HG02943 (cell line): ENCODE data around the gene CABCOCO1.

Source experiments
- ATAC-seq: cut with Tn5 transposase; IDR thresholded peaks from one replicate; pipeline ENCODE4 v1.9.1; 2021; ENCODE audit warnings: mild to moderate bottlenecking, low read depth, moderate library complexity; ENCODE audit not compliant: unreplicated experiment

Gene CABCOCO1, protein sequence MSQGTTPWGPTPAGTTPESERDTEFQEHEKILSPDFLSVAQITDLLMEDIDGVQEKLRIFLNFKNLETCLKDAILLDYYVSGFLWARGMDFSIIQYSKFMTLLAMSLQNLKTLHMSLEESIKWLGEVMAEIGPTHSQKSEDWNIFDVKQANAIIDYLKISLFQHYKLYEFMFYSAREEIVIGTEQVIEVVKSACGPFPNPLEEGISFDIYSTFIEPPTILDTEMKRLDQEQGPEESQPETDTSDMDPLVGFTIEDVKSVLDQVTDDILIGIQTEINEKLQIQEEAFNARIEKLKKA

GRCh38 chr10:61662794-61663259 lies at the start of gene CABCOCO1:
Gene CABCOCO1, plus strand, starts transcription at chr10:61662929. Its CDS starts 44 bp downstream, at chr10:61662973.
- no peak for ATAC-seq

- no peak for ATAC-seq
These were observed 49.1 kb upstream of the CABCOCO1 start for GRCh38 chr10:61613665-61614064.

DNA sequence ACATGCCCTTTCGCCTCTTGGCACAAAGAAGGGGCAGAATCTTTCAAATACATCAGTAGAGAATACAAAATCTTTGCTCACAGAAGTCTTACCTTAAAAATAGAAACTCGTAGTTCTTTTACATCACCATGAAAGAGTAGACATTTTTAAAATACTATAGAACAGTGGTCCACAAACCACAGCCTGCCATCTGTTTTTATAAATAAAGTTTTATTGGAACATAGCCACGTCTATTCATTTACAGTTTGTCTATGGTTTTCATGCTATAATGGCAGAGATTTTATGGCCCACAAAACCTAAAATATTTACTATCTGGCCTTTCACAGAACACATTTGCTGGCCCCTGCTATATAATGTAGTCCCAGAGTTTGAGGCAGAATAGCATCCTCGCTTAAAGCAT lies 46.1 kb upstream of the CABCOCO1 start:
- ATAC-seq: no peak

GRCh38 chr10:61617180-61617579 lies 45.5 kb upstream of the CABCOCO1 start:
- ATAC-seq: no peak

DNA sequence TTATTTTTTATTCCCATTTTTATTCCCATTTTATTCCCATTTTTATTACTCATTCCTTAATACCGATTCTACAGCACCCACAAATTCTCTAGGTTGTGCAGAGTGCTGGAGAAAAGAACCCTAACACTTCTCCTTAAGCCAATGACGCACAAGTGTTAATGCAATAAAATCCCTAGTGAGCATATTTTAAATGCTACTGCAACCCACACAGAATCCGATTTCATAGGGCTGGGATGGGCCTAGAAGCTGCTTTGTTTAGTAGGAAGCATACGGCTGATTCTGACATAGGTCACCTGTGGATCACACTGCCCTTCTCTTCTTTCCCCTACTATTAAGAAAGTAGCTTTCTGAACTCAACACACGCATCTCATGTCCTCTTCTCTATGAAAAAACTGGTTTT lies 45.1 kb upstream of the CABCOCO1 start:
- ATAC-seq: no peak

GRCh38 chr10:61618388-61618961 lies 44.3 kb upstream of the CABCOCO1 start:
- no peak for ATAC-seq

GRCh38 chr10:61620506-61620905 lies 42.2 kb upstream of the CABCOCO1 start:
- no peak for ATAC-seq

DNA sequence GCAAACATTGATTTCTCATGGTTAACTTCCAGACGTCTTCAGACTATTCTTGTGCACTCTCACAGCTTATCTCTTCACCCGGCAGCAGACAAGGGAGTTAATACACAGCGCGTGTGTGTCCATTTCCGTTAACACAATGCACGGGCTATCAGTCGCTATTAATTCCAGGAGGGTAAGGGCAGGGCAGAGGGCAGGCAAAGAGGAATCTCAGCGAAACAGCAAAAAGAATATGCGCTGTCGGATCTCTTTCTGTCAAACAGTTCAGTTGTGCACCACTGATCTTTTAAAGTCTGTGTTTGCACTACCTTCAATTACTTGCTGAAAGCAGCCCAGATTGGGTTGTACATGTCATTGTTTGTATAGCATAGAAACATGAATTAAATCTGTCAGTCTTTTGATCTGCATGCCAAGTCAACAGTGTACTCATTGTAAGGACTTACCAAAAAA lies 41.1 kb upstream of the CABCOCO1 start:
- ATAC-seq: no peak

DNA sequence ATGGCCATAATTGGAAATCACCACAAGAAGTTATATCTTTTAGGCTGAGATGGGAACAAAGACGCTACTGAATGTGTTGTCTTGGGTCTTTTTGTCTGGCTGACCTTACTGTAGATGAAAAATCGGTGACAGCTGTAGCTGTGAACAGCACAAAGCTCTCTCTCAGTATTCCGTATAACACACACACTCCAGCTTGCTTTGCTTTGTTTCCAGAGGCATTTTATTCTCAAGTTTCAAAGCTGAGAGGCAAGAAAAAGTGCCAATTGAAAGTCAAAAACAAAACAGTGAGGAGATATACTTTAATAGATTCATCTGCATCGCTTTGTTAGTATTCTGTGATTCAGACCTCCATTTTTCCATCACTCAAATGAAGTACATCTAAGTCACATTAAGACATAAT lies 39.6 kb upstream of the CABCOCO1 start:
- no peak for ATAC-seq

- no peak for ATAC-seq
These were observed 36.5 kb upstream of the CABCOCO1 start for GRCh38 chr10:61626209-61626608.

GRCh38 chr10:61627266-61627665 lies 35.5 kb upstream of the CABCOCO1 start:
- ATAC-seq: no peak

DNA sequence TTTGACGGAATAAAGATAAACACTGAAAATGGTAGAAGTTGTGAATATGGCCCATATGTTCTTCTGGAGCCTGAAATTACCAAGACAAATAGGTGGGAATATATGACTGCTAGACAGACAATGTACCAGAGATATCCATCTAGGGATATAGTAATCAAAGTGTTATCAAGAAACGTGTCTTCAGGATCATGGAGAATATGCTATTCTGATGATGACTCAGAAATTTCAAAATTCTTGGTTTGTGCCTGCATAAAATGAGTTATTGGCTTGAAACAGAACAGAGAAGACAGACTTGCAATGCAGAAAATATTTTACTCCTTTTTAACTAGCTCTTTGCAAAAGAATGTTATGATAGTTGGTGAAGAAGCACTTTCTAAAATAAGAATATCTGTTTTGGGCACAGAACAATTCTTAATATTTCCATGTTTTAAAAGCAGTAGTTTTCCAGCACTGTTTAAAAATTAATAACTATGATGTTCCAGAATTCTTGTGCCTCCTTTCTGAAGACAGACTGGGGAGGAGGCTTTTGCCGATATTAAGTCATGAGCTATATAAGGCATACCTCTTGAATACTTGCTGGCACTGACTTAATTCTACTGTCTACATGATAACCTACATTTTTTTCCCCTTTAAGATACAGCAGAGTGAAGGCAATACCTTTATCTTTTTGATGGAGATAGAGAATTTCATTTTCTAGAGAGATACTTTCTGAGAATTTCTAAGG lies 34.4 kb upstream of the CABCOCO1 start:
- ATAC-seq: no peak

DNA sequence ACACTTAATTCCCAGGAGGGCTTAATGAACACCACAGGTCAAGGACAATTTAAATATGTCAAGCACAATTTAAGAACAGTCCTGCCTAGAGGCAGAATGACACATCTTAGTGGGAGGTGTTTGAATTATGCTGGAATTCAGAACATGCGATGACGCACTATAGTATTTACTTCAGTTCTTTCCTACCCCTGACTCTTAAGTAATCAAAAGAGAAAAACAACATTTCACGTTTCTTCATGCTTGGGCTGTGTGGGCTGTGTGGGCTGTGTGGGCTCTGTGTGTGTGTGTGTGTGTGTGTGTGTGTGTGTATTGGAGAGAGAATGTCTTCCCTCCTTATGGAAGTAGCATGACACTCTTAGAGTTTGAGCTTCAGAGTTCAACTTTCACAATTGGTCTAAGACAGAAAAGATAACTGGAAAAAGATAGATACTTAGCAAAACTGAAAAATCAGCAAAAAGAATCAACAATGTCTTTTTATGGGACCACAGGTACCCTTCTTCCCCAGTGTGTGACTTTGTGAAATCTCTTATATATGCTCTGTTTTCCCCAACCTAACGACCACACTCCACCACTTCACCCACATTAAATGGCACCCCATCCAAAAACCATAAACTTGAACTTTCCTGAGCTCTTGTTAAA lies 33.7 kb upstream of the CABCOCO1 start:
- ATAC-seq: no peak

DNA sequence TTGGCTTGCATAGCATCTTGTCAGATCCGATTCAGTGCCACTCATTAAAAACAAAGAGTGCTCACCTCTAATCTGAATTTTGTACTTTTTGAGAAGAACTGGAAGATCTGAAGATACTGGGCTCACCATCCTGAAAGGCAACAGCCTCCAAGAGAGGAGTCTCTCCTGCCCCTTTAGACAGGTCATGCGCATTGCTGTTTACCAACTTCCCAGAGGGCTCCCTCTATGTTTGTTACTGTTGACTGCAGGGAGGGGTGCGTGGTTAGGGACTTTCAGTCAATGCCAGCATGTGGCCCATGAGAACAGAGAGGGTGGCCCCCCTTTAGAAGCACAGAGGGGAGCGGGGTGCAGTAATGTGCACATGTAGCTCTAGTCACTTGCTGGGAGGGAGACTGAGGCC lies 33.2 kb upstream of the CABCOCO1 start:
- ATAC-seq: no peak

DNA sequence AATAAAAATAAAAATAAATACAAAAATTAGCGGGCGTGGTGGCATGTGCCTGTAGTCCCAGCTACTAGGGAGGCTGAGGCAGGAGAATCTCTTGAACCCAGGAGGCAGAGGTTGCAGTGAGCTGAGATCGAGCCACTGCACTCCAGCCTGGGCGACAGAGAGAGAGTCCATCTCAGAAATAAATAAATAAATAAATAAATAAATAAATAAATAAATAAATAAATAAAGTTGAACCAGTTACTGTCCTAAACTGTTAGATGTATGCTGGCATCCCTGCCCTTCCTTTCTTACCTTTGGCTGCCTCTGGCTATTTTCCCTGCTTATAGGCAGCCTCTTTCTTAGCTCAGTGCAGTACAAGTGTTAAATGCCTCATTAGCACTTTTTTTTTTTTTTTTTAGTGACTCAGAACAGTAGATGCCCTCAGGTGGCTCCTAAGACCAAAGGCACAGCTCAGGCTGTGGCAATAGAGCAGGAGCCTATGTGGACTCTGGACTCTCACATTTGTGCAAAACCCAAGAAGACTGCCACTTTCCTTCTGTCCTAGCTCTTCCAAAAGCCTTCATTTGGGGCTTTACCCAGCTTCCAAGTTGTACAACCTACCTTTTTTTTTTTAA lies 30.6 kb upstream of the CABCOCO1 start:
- no peak for ATAC-seq

DNA sequence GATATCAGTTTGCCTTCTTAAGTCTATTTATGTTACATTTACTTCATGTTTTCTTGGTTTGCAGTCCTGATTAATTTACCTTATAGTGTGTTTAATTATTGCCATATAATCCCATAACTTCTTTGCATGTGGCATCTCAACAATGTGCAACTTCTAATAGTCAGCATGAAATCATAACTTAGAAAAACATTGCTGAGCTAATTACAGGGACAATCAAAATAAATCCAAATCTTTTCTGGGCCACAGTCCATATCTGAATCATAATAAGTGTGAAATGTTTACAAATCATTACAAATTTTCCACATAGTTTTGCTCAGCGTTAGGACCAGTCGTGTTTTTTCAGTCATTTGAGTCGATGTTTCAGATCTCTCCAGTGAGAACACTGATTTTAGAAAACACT lies 29.1 kb upstream of the CABCOCO1 start:
- ATAC-seq: no peak

GRCh38 chr10:61634746-61635145 lies 28.0 kb upstream of the CABCOCO1 start:
- ATAC-seq: no peak

DNA sequence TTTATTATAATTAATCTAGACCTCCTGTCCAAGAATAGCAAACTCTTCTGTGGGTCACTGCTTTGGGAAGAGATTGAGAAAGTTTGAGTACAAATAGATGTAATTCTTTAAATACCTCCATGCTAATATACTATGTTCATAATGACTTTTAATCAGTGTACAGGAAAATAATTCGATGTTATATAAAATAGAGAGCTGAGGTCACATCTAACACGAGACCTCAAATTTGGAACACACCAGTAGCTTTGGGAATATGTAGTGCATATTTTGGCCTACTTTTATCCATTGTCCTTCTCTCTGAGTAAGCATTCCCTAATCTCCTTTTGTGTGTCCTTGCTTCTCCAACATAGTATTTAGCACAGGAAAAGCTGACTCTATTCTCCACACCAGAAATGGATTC lies 27.3 kb upstream of the CABCOCO1 start:
- ATAC-seq: no peak

GRCh38 chr10:61635932-61636331 lies 26.8 kb upstream of the CABCOCO1 start:
- ATAC-seq: no peak

- no peak for ATAC-seq
These were observed 22.8 kb upstream of the CABCOCO1 start for GRCh38 chr10:61639952-61640351.

DNA sequence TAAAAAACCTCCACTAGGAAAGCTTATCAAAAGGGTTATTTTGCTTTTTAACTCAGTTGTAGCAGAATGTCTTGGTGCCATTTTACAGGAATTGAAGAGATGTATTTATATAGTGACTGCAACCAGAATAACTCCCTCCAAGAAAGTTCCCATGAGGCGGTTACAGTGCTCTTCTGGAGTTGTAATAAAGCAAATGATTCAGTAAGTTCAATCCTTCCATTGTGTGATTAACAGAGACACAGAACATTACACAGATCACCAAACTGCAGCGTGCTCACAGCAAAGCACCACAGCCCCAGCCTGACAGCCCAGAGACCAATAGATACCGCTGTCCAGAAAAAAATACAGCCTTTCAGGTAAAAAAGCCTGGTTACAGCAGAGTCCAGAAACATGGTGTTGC lies 21.9 kb upstream of the CABCOCO1 start:
- no peak for ATAC-seq
